ENCODE measurements around the gene RELA. TPM values are rescaled to one million over a fixed set of nuclear protein-coding genes. Genes with fewer than 3 reads are reported as not detected.
A peak's percentile ranks its signal among the peaks of the same experiment; 100 is the strongest.

The RELA gene
- polyA plus RNA-seq, 3 donors, result 21.3 to 67.9 (median 30.9) TPM

GRCh38 chr11:65654375-65655349 lies 8.1 kb downstream of the RELA start:
- H3K4me3 ChIP-seq (replicated peaks in 1 of 3; ENCODE audit: low read depth in 2 of 3, low read length in 3 of 3), result no peak overlapping the region
- intact Hi-C loops (cut with micrococcal nuclease), result loop anchor here in 1 of 2 donors (5.0 kb wide), 1 partner anchor 37 kb away; the partner anchor contains the start of gene PCNX3
- no peak overlapping the region for H3K9ac ChIP-seq (ENCODE audit: insufficient read depth, low read length, poor library complexity, severe bottlenecking)
- no peak overlapping the region for H3K4me2 ChIP-seq (replicated peaks; ENCODE audit: extremely low read depth, low read length, poor library complexity, severe bottlenecking)
- no peaks in the 10 kb centered on the region for H3K9me3 Mint-ChIP-seq
- H3K27ac ChIP-seq (ENCODE audit: low read depth in 1 of 2, low read length in 2 of 2), result peak overlapping the region; percentile 83 to 97
- peaks cover 74 to 82% of the 10 kb centered on the region in 2 donors for H3K36me3 Mint-ChIP-seq
- H3K4me3 Mint-ChIP-seq, result no peak overlapping the region
- DNase-seq, result peak in 1 of 3 donors; percentile 8
- TF ChIP-seq CTCF (IDR thresholded peaks at IDR 0.05), result no peak
- no peak overlapping the region for H2AFZ ChIP-seq (ENCODE audit: insufficient read depth, low read depth, low read length, poor library complexity, severe bottlenecking)
- H3K79me2 ChIP-seq (ENCODE audit: insufficient read depth, low read length), result peaks cover 35% of the 10 kb centered on the region
- peaks cover 0 to 3% (median 0%) of the 10 kb centered on the region in 3 donors for H3K27me3 Mint-ChIP-seq (ENCODE audit: low read depth in 3 of 3)
- peaks cover 38 to 48% of the 10 kb centered on the region in 2 donors for H3K4me1 ChIP-seq (ENCODE audit: control insufficient read depth in 1 of 2, insufficient read depth in 2 of 2, low read length in 2 of 2)
- WGBS (ENCODE audit: insufficient coverage), result 92% methylated on average over 11 of the region's 14 CpGs
- H3K27me3 ChIP-seq (ENCODE audit: control insufficient read depth in 2 of 2, insufficient read depth in 2 of 2, low read length in 2 of 2), result no peaks in the 10 kb centered on the region
- H4K20me1 ChIP-seq (ENCODE audit: insufficient read depth, low read length), result peaks cover 74% of the 10 kb centered on the region
- H3K9me3 ChIP-seq (replicated peaks in 1 of 2; ENCODE audit: control insufficient read depth in 1 of 2, insufficient read depth in 1 of 2, low read length in 2 of 2), result no peaks in the 10 kb centered on the region
- H3K27ac Mint-ChIP-seq, result peak overlapping the region; percentile 1 to 98 (median 69)
- peaks cover 43% of the 10 kb centered on the region for H3K4me1 Mint-ChIP-seq
- H3K36me3 ChIP-seq (replicated peaks in 1 of 2; ENCODE audit: control insufficient read depth in 1 of 2, insufficient read depth in 2 of 2, low read length in 2 of 2), result peaks cover 70 to 76% of the 10 kb centered on the region in 2 donors

Data from CD14-positive monocyte (primary cell).